NT2/D1 (cell line): Measurements from ENCODE around the gene PPP2R1B.

ENCODE experiments used
- DNase-seq: peaks from one replicate; pipeline ENCODE4 v3.0.0-alpha.2; 2011; ENCODE audit warnings: low read depth, low spot score
- H3K27me3 ChIP-seq: 2 replicates; pipeline ENCODE4 v1.6.0; 2011; ENCODE audit warnings: mild to moderate bottlenecking; ENCODE audit not compliant: insufficient read length, insufficient read depth
- H3K36me3 ChIP-seq: 2 replicates; pipeline ENCODE4 v1.6.1; 2011; ENCODE audit warnings: mild to moderate bottlenecking, low read length, mixed read lengths; ENCODE audit not compliant: insufficient read depth, insufficient read length
- H3K4me1 ChIP-seq: 2 replicates; pipeline ENCODE4 v1.5.1; 2011; ENCODE audit not compliant: insufficient read depth, insufficient read length
- H3K4me3 ChIP-seq: 2 replicates; pipeline ENCODE4 v1.5.1; 2011; ENCODE audit warnings: low read depth; ENCODE audit not compliant: insufficient read length
- H3K9ac ChIP-seq: 2 replicates; pipeline ENCODE4 v1.6.0; 2011; ENCODE audit warnings: low read depth; ENCODE audit not compliant: insufficient read length
- H3K9me3 ChIP-seq: 2 replicates; pipeline ENCODE4 v1.5.1; 2011; ENCODE audit warnings: mild to moderate bottlenecking, low read length; ENCODE audit not compliant: insufficient read depth
- SUZ12 ChIP-seq: IDR thresholded peaks from 2 replicates; pipeline ENCODE4 v1.6.1; 2011; ENCODE audit not compliant: insufficient read length, insufficient read depth; ENCODE audit errors: extremely low read depth
- YY1 ChIP-seq: IDR thresholded peaks from 2 replicates; pipeline ENCODE4 v1.6.1; 2011; ENCODE audit not compliant: insufficient read length, insufficient read depth
- ZNF274 ChIP-seq: IDR thresholded peaks from 2 replicates; pipeline ENCODE4 v1.6.1; 2011; ENCODE audit warnings: mild to moderate bottlenecking, low read depth, low read length

The PPP2R1B gene

DNA sequence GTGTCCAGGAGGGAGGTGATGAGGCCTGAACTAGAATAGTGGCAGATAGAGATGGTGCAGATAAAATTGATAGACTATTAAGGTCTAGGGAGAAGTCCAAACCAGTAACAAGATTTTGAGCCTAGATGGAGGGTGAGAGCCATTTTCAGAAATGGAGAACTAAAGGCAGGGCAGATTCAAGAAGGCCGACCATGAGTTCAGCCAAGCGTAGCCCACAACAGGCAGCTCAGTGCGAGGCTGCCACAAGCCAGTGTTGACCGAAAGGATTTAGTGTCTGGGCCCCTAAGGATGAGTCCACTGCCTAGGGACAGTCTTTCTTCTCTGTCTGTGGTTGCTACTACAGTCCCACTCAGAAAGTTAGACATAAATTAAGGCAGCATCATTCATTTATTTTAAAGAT, 51.7 kb downstream of the PPP2R1B start:
- peaks cover 20% of the 10 kb centered on the region for H3K36me3 ChIP-seq
- no peak for DNase-seq
- H3K27me3 ChIP-seq = no peaks in the 10 kb centered on the region
- no peaks in the 10 kb centered on the region for H3K9me3 ChIP-seq
- no peaks in the 10 kb centered on the region for H3K4me1 ChIP-seq
- H3K9ac ChIP-seq = no peak overlapping the region
- no peak for TF ChIP-seq ZNF274
- TF ChIP-seq SUZ12 = no peak
- TF ChIP-seq YY1 = no peak
- H3K4me3 ChIP-seq = no peak overlapping the region

DNA sequence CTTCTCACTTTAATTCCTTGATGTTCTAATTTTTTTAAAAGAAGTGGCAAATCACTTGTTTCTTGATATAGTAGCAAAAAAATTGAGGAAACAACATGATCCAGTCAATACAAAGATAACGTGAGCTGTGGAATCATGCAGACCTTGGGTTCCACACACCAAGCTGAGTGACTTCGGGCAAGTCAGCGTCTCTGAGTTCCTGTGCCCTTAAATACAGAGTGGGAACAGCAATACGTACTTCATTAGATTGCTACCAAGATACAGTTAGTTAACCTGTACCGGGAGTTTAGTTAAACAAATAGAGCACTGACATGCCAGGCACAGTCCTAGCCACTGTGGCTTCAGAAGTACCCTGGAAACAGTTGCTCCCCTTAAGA, 58.5 kb downstream of the PPP2R1B start:
- Histone ChIP-seq H3K9ac (no peak overlapping the region), H3K4me1 (no peaks in the 10 kb centered on the region), H3K36me3 (peaks cover 42% of the 10 kb centered on the region), H3K27me3 (no peaks in the 10 kb centered on the region), H3K9me3 (no peaks in the 10 kb centered on the region), H3K4me3 (no peak overlapping the region)
- DNase-seq = no peak
- TF ChIP-seq YY1 (no peak), ZNF274 (no peak), SUZ12 (no peak)

DNA sequence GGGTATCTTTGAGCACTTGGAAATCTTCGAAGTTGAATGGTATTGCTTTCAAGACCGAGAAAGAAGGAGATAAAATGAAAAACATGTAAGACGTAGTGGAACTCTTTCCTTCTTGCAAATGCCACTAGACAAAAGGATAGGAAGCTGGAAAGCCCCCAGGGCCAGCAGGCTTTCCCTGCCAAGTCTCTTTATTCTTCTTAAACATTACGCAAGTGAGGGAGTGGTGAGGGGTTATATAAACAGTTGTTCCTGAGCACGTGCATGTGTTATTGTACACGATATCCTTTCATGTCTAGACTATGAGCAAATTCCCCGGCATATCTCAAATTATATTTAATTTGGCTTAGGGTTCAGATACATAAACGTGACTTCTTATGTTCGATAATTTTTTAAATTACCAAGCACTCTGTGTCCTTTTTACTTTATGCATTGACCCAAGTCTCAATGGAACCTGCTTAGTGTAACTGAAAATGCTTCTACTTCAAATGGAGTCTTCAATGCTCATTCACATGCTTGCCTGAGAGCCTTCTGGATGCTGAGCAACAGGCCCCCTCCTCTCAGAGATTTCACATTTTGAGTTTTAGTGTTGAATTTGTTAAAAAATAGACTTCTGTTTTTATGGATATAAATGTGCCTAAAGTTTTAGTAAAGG, 59.0 kb downstream of the PPP2R1B start:
- no peak overlapping the region for H3K4me3 ChIP-seq
- no peak for DNase-seq
- no peak overlapping the region for H3K9ac ChIP-seq
- no peak for TF ChIP-seq SUZ12
- no peak for TF ChIP-seq ZNF274
- TF ChIP-seq YY1 = no peak
- no peaks in the 10 kb centered on the region for H3K9me3 ChIP-seq
- H3K36me3 ChIP-seq = peaks cover 41% of the 10 kb centered on the region
- H3K27me3 ChIP-seq = no peaks in the 10 kb centered on the region
- no peaks in the 10 kb centered on the region for H3K4me1 ChIP-seq

DNA sequence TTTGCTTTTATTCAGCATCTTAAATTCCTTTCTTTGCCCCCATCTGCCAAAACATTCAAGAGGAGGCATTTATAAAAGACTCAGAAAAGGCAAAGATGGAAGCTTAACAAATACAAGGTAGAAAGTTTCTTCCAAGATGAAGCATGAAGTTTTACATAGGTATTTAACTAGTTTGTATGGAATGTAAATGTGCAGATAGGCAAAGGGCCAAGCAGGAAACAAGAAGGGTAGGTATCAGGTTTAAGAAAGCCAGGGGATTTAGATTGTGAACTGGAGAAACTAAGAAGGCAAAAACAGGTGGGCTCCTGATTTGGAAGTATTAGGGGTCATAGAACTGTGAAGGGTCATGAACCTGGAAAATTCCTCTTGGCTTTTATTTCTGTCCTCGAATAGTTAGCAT, 62.6 kb downstream of the PPP2R1B start:
- no peaks in the 10 kb centered on the region for H3K9me3 ChIP-seq
- TF ChIP-seq SUZ12 (no peak), YY1 (no peak), ZNF274 (no peak)
- no peak overlapping the region for H3K9ac ChIP-seq
- H3K4me3 ChIP-seq = no peak overlapping the region
- H3K36me3 ChIP-seq = peaks cover 36% of the 10 kb centered on the region
- no peak for DNase-seq
- H3K27me3 ChIP-seq = no peaks in the 10 kb centered on the region
- H3K4me1 ChIP-seq = no peaks in the 10 kb centered on the region

DNA sequence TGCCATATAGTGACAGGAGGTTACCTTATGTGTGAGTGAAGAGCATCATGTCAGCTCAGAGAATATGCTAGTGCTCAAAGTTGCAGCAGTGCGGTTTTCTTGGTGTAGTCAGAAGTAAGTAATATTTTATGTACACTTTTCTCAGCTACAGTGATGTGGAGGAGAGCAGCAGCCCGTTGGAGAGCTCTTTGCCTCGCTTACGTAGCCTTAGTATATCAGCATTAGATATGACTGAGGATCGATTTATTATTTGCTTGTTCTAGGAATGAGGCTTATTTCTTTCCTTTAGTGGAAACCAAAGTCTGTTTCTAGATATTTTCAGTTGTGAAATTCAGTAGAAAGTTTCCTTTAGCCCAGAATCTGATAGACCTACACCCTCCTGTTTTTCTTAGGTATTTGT, 63.6 kb downstream of the PPP2R1B start:
- Histone ChIP-seq H3K9me3 (no peaks in the 10 kb centered on the region), H3K4me3 (no peak overlapping the region), H3K36me3 (peaks cover 30% of the 10 kb centered on the region), H3K9ac (no peak overlapping the region), H3K27me3 (no peaks in the 10 kb centered on the region), H3K4me1 (no peaks in the 10 kb centered on the region)
- DNase-seq = no peak
- TF ChIP-seq ZNF274 (no peak), SUZ12 (no peak), YY1 (no peak)

DNA sequence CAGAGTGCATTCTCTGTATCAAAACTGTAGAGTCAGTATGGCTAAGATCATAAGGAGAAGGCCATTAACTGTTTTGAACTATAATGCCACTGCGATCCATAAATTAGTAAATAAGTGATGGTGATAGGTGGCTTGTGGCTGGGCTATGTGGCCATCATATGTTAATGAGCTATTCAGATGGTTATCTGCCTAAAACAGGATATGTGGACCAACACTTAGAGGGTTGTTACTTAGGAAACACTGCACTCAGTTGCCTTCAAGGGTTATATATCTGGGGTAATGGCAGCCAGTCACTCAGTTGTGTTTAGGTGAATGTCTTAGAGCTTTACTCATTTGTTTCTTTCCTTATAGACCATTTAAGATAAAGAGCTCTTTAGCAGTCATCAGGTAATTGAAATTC, 66.0 kb downstream of the PPP2R1B start:
- Histone ChIP-seq H3K36me3 (peaks cover 23% of the 10 kb centered on the region), H3K4me1 (no peaks in the 10 kb centered on the region), H3K27me3 (no peaks in the 10 kb centered on the region), H3K4me3 (no peak overlapping the region), H3K9ac (no peak overlapping the region), H3K9me3 (no peaks in the 10 kb centered on the region)
- DNase-seq = no peak
- TF ChIP-seq YY1 (no peak), SUZ12 (no peak)

DNA sequence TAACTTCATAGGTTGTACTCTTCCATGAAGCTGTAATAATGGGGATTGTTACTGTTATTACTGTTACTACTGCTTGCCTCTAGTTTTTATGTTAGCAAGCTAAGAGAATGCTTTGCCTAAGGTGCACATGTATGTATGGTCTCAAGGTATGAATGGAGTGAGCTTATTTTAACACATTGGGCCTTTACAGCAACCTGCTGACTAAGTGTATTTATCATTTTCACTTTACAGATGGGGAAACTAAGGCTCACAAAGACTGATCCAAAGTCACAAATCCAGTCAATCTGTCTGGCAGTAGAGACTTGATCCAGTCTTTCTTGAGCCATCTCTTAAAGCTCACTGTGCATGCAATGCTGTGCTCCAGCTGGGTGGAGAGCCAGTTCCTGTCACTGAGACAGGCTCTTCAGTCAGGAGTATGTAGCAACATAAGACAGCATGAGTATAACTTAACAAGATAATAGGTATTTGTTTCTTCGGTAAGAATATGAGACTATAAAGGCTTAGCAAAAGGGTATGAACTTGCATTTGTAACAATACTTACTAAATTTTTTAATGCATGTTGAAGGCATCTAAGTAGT, 66.5 kb downstream of the PPP2R1B start:
- Histone ChIP-seq H3K36me3 (peaks cover 18% of the 10 kb centered on the region), H3K4me3 (no peak overlapping the region), H3K9ac (no peak overlapping the region), H3K9me3 (no peaks in the 10 kb centered on the region), H3K27me3 (no peaks in the 10 kb centered on the region), H3K4me1 (no peaks in the 10 kb centered on the region)
- TF ChIP-seq ZNF274 = no peak
- no peak for TF ChIP-seq SUZ12
- TF ChIP-seq YY1 = no peak
- DNase-seq = no peak
